ENCODE results near the gene SULT1C2. TPM values are rescaled to one million over a fixed set of nuclear protein-coding genes. Genes with fewer than 3 reads are reported as not detected.

Gene SULT1C2
- total RNA-seq, 6 experiments from 2014 or later = not detected

DNA sequence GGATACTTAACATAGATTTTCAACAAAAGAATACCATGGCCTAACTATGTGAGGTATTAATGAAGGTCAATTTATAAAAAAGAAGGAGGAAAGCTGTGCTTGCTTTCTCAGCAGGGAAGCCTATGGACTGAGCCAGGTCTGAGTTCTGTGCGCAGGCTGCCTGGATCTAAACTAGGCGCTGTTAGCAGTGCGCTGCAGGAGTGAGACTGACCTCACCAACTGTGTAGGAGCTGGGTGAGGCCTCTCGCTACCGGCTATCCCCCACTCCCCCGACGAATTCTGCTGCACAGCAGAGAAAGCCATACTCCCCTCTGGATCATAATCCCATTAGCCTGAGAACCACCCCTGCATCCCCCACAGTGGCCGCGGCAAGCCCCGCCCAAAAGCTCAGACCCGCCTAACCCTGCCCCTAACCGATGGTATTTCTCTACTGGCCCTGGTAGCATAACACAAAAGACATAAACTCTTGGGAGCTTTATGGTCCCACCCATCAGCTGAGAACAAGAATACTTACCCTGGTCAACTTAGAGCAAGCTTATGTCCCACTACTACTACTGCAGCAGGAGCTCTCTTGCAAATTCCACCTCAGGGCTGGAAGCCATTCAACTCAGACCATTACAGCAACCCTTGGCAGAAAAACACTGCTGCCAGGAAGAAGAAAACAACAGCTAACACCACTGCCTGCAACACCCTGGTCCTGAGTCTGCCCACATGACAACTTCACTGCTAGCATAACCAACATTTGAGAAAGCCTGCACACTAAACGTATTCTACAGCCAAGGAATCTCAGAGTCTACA is 28.0 kb downstream of the SULT1C2 start:
- Mint-ChIP-seq H3K4me1 (ENCODE audit: low read depth) (peaks cover 30% of the 10 kb centered on the region), H3K9me3 (no peaks in the 10 kb centered on the region), H3K27ac (no peak overlapping the region), H3K4me3 (no peak overlapping the region), H3K27me3 (ENCODE audit: insufficient read depth) (no peaks in the 10 kb centered on the region), H3K36me3 (ENCODE audit: low read depth) (no peaks in the 10 kb centered on the region)
- no peak for DNase-seq
- TF ChIP-seq, protein P1, sequence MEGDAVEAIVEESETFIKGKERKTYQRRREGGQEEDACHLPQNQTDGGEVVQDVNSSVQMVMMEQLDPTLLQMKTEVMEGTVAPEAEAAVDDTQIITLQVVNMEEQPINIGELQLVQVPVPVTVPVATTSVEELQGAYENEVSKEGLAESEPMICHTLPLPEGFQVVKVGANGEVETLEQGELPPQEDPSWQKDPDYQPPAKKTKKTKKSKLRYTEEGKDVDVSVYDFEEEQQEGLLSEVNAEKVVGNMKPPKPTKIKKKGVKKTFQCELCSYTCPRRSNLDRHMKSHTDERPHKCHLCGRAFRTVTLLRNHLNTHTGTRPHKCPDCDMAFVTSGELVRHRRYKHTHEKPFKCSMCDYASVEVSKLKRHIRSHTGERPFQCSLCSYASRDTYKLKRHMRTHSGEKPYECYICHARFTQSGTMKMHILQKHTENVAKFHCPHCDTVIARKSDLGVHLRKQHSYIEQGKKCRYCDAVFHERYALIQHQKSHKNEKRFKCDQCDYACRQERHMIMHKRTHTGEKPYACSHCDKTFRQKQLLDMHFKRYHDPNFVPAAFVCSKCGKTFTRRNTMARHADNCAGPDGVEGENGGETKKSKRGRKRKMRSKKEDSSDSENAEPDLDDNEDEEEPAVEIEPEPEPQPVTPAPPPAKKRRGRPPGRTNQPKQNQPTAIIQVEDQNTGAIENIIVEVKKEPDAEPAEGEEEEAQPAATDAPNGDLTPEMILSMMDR (IDR thresholded peaks at IDR 0.05) = no peak

DNA sequence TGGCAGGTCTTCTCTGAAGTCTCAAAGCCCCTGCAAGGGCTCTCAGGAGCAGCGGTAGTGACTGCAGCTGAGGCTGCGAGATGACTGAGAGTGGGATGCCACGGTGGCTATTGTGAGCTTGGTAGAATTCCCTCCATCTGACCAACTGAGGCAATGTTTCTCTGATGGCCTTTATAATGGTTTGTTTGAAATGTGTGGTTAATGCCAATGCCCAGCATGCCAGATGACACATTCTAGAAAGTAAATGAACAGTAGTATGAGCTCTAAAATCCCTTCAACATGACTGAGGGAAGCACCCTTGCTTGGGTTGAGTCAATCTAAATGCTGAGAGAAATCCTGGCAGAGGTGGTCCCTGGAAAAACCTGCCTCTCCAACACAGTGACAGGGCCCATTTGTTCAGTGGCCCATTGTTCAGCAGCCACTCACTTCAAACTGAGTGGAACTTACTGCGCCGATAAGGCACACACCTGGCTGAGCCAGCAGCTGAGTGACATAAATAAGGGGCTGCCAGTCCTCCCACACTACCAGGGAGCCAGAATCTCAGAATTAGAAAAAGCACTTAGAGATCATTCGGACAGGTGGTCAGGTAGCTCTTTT is 31.7 kb downstream of the SULT1C2 start:
- no peak for DNase-seq
- Mint-ChIP-seq H3K4me3 (no peak overlapping the region), H3K27ac (no peak overlapping the region), H3K36me3 (ENCODE audit: low read depth) (no peaks in the 10 kb centered on the region), H3K4me1 (ENCODE audit: low read depth) (peaks cover 57% of the 10 kb centered on the region), H3K9me3 (no peaks in the 10 kb centered on the region), H3K27me3 (ENCODE audit: insufficient read depth) (peaks cover 2% of the 10 kb centered on the region)
- TF ChIP-seq, protein P1 (IDR thresholded peaks at IDR 0.05) = no peak

GRCh38 chr2:108323619-108324018 is 34.9 kb downstream of the SULT1C2 start:
- peak overlapping the region; percentile 20; the same call in 1 of the 2 replicates for H3K4me3 Mint-ChIP-seq

DNA sequence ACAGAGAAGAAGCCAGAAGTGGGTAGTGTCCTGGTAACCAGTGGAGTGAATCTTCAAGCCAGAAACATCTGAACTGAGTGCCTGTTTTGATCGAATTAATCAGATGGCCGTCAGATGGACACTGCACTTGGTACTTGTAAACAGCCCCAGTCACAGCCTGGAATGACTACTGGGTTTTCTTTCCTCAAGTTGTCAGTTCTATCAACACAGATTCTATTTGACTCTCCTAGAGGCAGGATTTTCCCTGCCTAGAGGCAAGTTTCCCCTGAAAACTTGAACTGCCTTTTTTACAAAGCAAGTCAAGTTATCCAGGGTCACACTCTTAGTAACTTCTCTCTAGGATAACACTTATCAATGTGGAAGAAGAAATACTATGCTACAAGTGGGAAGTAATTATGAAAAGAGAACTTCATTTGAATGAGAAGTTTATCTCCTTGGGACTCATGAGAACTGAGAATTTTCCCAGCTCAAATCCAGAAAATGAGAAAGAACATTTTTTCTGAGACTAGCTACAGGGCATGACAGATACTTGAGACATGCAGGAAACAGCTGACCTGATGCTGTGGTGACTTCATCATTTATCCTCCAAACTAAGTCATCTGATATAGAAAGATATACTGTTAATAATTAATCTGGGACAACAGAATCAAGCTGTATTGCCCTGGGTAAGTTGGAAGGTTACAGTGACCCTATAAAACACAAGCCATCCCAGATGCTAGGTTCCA is 36.0 kb downstream of the SULT1C2 start:
- peaks cover 2% of the 10 kb centered on the region for H3K27me3 Mint-ChIP-seq (ENCODE audit: insufficient read depth)
- no peak overlapping the region; the same call in 1 of the 2 replicates for H3K4me3 Mint-ChIP-seq
- peaks cover 41% of the 10 kb centered on the region for H3K4me1 Mint-ChIP-seq (ENCODE audit: low read depth)
- TF ChIP-seq, protein P1 (IDR thresholded peaks at IDR 0.05) = no peak
- H3K9me3 Mint-ChIP-seq = no peaks in the 10 kb centered on the region
- DNase-seq = peak; percentile 63
- H3K27ac Mint-ChIP-seq = peak overlapping the region; percentile 78
- no peaks in the 10 kb centered on the region for H3K36me3 Mint-ChIP-seq (ENCODE audit: low read depth)

More at GRCh38 chr2:108323619-108324018, 34.9 kb downstream of the SULT1C2 start:
- Mint-ChIP-seq H3K36me3 (ENCODE audit: low read depth) (no peaks in the 10 kb centered on the region), H3K27ac (peak overlapping the region; percentile 78), H3K9me3 (no peaks in the 10 kb centered on the region), H3K4me1 (ENCODE audit: low read depth) (peaks cover 49% of the 10 kb centered on the region), H3K27me3 (ENCODE audit: insufficient read depth) (peaks cover 2% of the 10 kb centered on the region)
- DNase-seq = peak; percentile 13
- TF ChIP-seq, protein P1 (IDR thresholded peaks at IDR 0.05) = no peak

DNA sequence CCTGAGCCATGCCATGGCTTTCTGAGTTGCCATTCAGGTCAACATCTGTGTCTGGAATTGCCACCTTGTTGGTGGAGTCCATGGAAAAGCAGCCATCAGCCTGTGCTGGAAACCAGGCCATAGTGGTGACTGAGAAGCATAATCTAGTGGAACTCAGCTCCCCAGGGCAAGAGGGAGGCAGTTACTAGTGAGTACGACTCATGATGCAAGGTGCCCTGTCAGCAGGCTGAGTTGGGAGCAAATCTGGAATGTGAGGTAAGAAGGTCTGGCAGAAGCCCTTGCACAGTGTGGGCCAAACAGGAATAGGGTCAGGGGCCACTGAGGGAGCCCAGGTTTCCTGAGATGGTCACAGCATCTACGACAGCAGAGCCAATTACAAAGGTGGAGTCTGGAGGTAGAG is 37.1 kb downstream of the SULT1C2 start:
- peak; percentile 23 for DNase-seq
- Mint-ChIP-seq H3K27ac (peak overlapping the region; percentile 78; the same call in 1 of the 2 replicates), H3K9me3 (no peaks in the 10 kb centered on the region), H3K36me3 (ENCODE audit: low read depth) (no peaks in the 10 kb centered on the region), H3K4me3 (no peak overlapping the region), H3K27me3 (ENCODE audit: insufficient read depth) (peaks cover 2% of the 10 kb centered on the region), H3K4me1 (ENCODE audit: low read depth) (peaks cover 42% of the 10 kb centered on the region)
- TF ChIP-seq, protein P1 (IDR thresholded peaks at IDR 0.05) = no peak
